ENCODE results near the gene PCSK2.

Gene PCSK2

GRCh38 chr20:17431621-17432364, 205.0 kb downstream of the PCSK2 start:
- DNase-seq: peak; percentile 43
- in situ Hi-C loops (cut with MboI; ENCODE audit: low pct_unique_long_range_greater_than_20kb, low sequenced_read_pairs): no loop called here

- DNase-seq: no peak
- in situ Hi-C loops (cut with MboI; ENCODE audit: low pct_unique_long_range_greater_than_20kb, low sequenced_read_pairs): no loop called here
Observed at GRCh38 chr20:17436664-17437063, 209.8 kb downstream of the PCSK2 start.

GRCh38 chr20:17437251-17437650, 210.4 kb downstream of the PCSK2 start:
- in situ Hi-C loops (cut with MboI; ENCODE audit: low pct_unique_long_range_greater_than_20kb, low sequenced_read_pairs): no loop called here
- no peak for DNase-seq

- in situ Hi-C loops (cut with MboI; ENCODE audit: low pct_unique_long_range_greater_than_20kb, low sequenced_read_pairs): no loop called here
- no peak for DNase-seq
Observed at GRCh38 chr20:17438436-17439039, 211.7 kb downstream of the PCSK2 start.

- in situ Hi-C loops (cut with MboI; ENCODE audit: low pct_unique_long_range_greater_than_20kb, low sequenced_read_pairs): no loop called here
- no peak for DNase-seq
Observed at GRCh38 chr20:17439616-17440296, 212.9 kb downstream of the PCSK2 start.

- DNase-seq: no peak
- in situ Hi-C loops (cut with MboI; ENCODE audit: low pct_unique_long_range_greater_than_20kb, low sequenced_read_pairs): no loop called here
Observed at GRCh38 chr20:17441745-17442144, 214.9 kb downstream of the PCSK2 start.

GRCh38 chr20:17442588-17442987, 215.7 kb downstream of the PCSK2 start:
- in situ Hi-C loops (cut with MboI; ENCODE audit: low pct_unique_long_range_greater_than_20kb, low sequenced_read_pairs): no loop called here
- DNase-seq: peak; percentile 26

GRCh38 chr20:17443131-17443858, 216.5 kb downstream of the PCSK2 start:
- in situ Hi-C loops (cut with MboI; ENCODE audit: low pct_unique_long_range_greater_than_20kb, low sequenced_read_pairs): no loop called here
- DNase-seq: no peak

- in situ Hi-C loops (cut with MboI; ENCODE audit: low pct_unique_long_range_greater_than_20kb, low sequenced_read_pairs): no loop called here
- no peak for DNase-seq
Observed at GRCh38 chr20:17444091-17444490, 217.3 kb downstream of the PCSK2 start.

GRCh38 chr20:17445543-17445942, 218.7 kb downstream of the PCSK2 start:
- in situ Hi-C loops (cut with MboI; ENCODE audit: low pct_unique_long_range_greater_than_20kb, low sequenced_read_pairs): no loop called here
- DNase-seq: no peak

- in situ Hi-C loops (cut with MboI; ENCODE audit: low pct_unique_long_range_greater_than_20kb, low sequenced_read_pairs): no loop called here
- DNase-seq: no peak
Observed at GRCh38 chr20:17446171-17446570, 219.3 kb downstream of the PCSK2 start.

GRCh38 chr20:17448071-17448470, 221.2 kb downstream of the PCSK2 start:
- in situ Hi-C loops (cut with MboI; ENCODE audit: low pct_unique_long_range_greater_than_20kb, low sequenced_read_pairs): no loop called here
- DNase-seq: no peak

- no peak for DNase-seq
- in situ Hi-C loops (cut with MboI; ENCODE audit: low pct_unique_long_range_greater_than_20kb, low sequenced_read_pairs): no loop called here
Observed at GRCh38 chr20:17449031-17449430, 222.2 kb downstream of the PCSK2 start.

GRCh38 chr20:17452441-17452840, 225.6 kb downstream of the PCSK2 start:
- DNase-seq: no peak
- in situ Hi-C loops (cut with MboI; ENCODE audit: low pct_unique_long_range_greater_than_20kb, low sequenced_read_pairs): no loop called here

GRCh38 chr20:17453592-17453991, 226.8 kb downstream of the PCSK2 start:
- in situ Hi-C loops (cut with MboI; ENCODE audit: low pct_unique_long_range_greater_than_20kb, low sequenced_read_pairs): no loop called here
- DNase-seq: no peak

- in situ Hi-C loops (cut with MboI; ENCODE audit: low pct_unique_long_range_greater_than_20kb, low sequenced_read_pairs): no loop called here
- no peak for DNase-seq
Observed at GRCh38 chr20:17456279-17456678, 229.4 kb downstream of the PCSK2 start.

GRCh38 chr20:17457079-17457478, 230.2 kb downstream of the PCSK2 start:
- in situ Hi-C loops (cut with MboI; ENCODE audit: low pct_unique_long_range_greater_than_20kb, low sequenced_read_pairs): no loop called here

GRCh38 chr20:17457588-17458190, 230.8 kb downstream of the PCSK2 start:
- in situ Hi-C loops (cut with MboI; ENCODE audit: low pct_unique_long_range_greater_than_20kb, low sequenced_read_pairs): no loop called here
- no peak for DNase-seq

More at GRCh38 chr20:17457079-17457478, 230.2 kb downstream of the PCSK2 start:
- no peak for DNase-seq

GRCh38 chr20:17460119-17460518, 233.3 kb downstream of the PCSK2 start:
- in situ Hi-C loops (cut with MboI; ENCODE audit: low pct_unique_long_range_greater_than_20kb, low sequenced_read_pairs): no loop called here
- DNase-seq: no peak

Data from KBM-7 (cell line).